Prostate gland (tissue), 2 donors: ENCODE data around the gene ROGDI. TPM values are rescaled to one million over a fixed set of nuclear protein-coding genes. Genes with fewer than 3 reads are reported as not detected.
A peak's percentile ranks its signal among the peaks of the same experiment; 100 is the strongest.

ENCODE experiments used
- DNase-seq: peaks from one replicate; pipeline ENCODE4 v3.0.0-alpha.2; 2019; ENCODE audit warnings: low spot score
- H3K27ac ChIP-seq, 2 donors: fragments of 200-600 bp; sonication (generic); 2 replicates each; pipeline ENCODE4 v1.5.1; 2017 to 2019
- H3K27me3 ChIP-seq: fragments of 200-600 bp; sonication (generic); replicated peaks from 2 replicates; pipeline ENCODE4 v1.5.1; 2019; ENCODE audit not compliant: insufficient read depth
- H3K36me3 ChIP-seq, 2 donors: fragments of 200-600 bp; sonication (generic); 1 replicate in 1 of 2; 2 replicates in 1 of 2; pipeline versions ENCODE4 v1.5.1 to v1.8.1; 2017 to 2019
- H3K4me1 ChIP-seq: fragments of 200-600 bp; sonication (generic); replicated peaks from 2 replicates; pipeline ENCODE4 v1.5.1; 2019
- H3K4me3 ChIP-seq, 2 donors: fragments of 200-600 bp; sonication (generic); 2 replicates each; pipeline ENCODE4 v1.5.1; 2017 to 2019
- H3K9me3 ChIP-seq: fragments of 200-600 bp; sonication (generic); 2 replicates; pipeline ENCODE4 v1.5.1; 2017
- CTCF ChIP-seq, 4 experiments: fragments of 200-600 bp in 2 of 4; fragments of 450-650 bp in 2 of 4; sonication (generic) in 2 of 4; IDR thresholded peaks; 1 replicate in 3 of 4; 2 replicates in 1 of 4; pipeline ENCODE4 v1.5.1; 2016 to 2019; ENCODE audit warnings: antibody characterized with exemption in 4 of 4, mild to moderate bottlenecking in 2 of 4, moderate library complexity in 2 of 4
- POLR2A ChIP-seq: fragments of 450-650 bp; IDR thresholded peaks from one replicate; pipeline ENCODE4 v1.6.1; 2016; ENCODE audit warnings: antibody characterized with exemption, mild to moderate bottlenecking
- POLR2AphosphoS5 ChIP-seq: sonication (generic); formaldehyde crosslinking; IDR thresholded peaks from one replicate; pipeline ENCODE4 v1.6.1; 2017; ENCODE audit warnings: antibody characterized with exemption
- WGBS: methylation state at CpG from one replicate; pipeline ENCODE4 v1.1.5; 2018; 5-methylcytosine and 5-hydroxymethylcytosine counted together
- intact Hi-C: fragments of 100-400 bp; cut with DNase I; formaldehyde crosslinking; loops from one replicate; pipeline ENCODE4 v1.14.2; 2022
- total RNA-seq, 2 donors: library from RNA; depleted of rRNA; stranded (reverse); fragments of >200 nt; gene quantifications; one replicate each; pipeline ENCODE4 v1.1.0, GENCODE V29; 2016

ROGDI gene
- total RNA-seq, 2 donors from 2014 or later, result 37.5 to 46.9 TPM

GRCh38 chr16:4828567-4829321, 26.3 kb upstream of the ROGDI start:
- peak; percentile 26 for DNase-seq
- peaks cover 6 to 8% of the 10 kb centered on the region in 2 donors for H3K36me3 ChIP-seq
- peak overlapping the region; percentile 10 to 35 for H3K27ac ChIP-seq
- peaks cover 7% of the 10 kb centered on the region for H3K4me1 ChIP-seq
- no peaks in the 10 kb centered on the region for H3K27me3 ChIP-seq
- intact Hi-C loops, result no loop called here
- no peak overlapping the region for H3K4me3 ChIP-seq
- no peak for TF ChIP-seq POLR2A
- no peak for TF ChIP-seq CTCF (IDR thresholded peaks at IDR 0.05)
- TF ChIP-seq POLR2AphosphoS5, result peak; percentile 21
- 76% methylated on average over 11 of the region's 11 CpGs for WGBS
- no peaks in the 10 kb centered on the region for H3K9me3 ChIP-seq

- Histone ChIP-seq H3K36me3 (peaks cover 8 to 18% of the 10 kb centered on the region in 2 donors), H3K9me3 (no peaks in the 10 kb centered on the region), H3K4me1 (peaks cover 3% of the 10 kb centered on the region), H3K4me3 (no peak overlapping the region), H3K27ac (no peak overlapping the region), H3K27me3 (no peaks in the 10 kb centered on the region)
- intact Hi-C loops, result no loop called here
- TF ChIP-seq POLR2A, result no peak
- TF ChIP-seq POLR2AphosphoS5, result no peak
- no peak for TF ChIP-seq CTCF (IDR thresholded peaks at IDR 0.05)
- no peak for DNase-seq
- 92% methylated on average over 10 of the region's 10 CpGs for WGBS
Observed at GRCh38 chr16:4826980-4827379, 24.5 kb upstream of the ROGDI start.

GRCh38 chr16:4826526-4826925, 24.1 kb upstream of the ROGDI start:
- Histone ChIP-seq H3K4me3 (no peak overlapping the region), H3K27ac (no peak overlapping the region), H3K4me1 (peaks cover 3% of the 10 kb centered on the region), H3K9me3 (no peaks in the 10 kb centered on the region), H3K36me3 (peaks cover 5 to 18% of the 10 kb centered on the region in 2 donors), H3K27me3 (no peaks in the 10 kb centered on the region)
- TF ChIP-seq POLR2A, result no peak
- TF ChIP-seq CTCF (IDR thresholded peaks at IDR 0.05), result no peak
- TF ChIP-seq POLR2AphosphoS5, result no peak
- 96% methylated on average over 4 of the region's 4 CpGs for WGBS
- intact Hi-C loops, result no loop called here
- DNase-seq, result no peak

GRCh38 chr16:4825196-4825595, 22.8 kb upstream of the ROGDI start:
- Histone ChIP-seq H3K4me1 (peaks cover 3% of the 10 kb centered on the region), H3K27me3 (no peaks in the 10 kb centered on the region), H3K36me3 (peaks cover 0 to 18% of the 10 kb centered on the region in 2 donors), H3K9me3 (no peaks in the 10 kb centered on the region), H3K27ac (no peak overlapping the region), H3K4me3 (no peak overlapping the region)
- WGBS, result 84% methylated on average over 8 of the region's 8 CpGs
- intact Hi-C loops, result no loop called here
- DNase-seq, result no peak
- TF ChIP-seq CTCF (IDR thresholded peaks at IDR 0.05) (no peak), POLR2AphosphoS5 (no peak), POLR2A (no peak)

GRCh38 chr16:4820652-4821051, 18.2 kb upstream of the ROGDI start:
- DNase-seq, result no peak

More at GRCh38 chr16:4820652-4821051, 18.2 kb upstream of the ROGDI start:
- Histone ChIP-seq H3K9me3 (no peaks in the 10 kb centered on the region), H3K27me3 (no peaks in the 10 kb centered on the region), H3K36me3 (peaks cover 0 to 12% of the 10 kb centered on the region in 2 donors), H3K4me3 (no peak overlapping the region), H3K27ac (no peak overlapping the region), H3K4me1 (no peaks in the 10 kb centered on the region)
- intact Hi-C loops, result no loop called here
- no peak for TF ChIP-seq CTCF (IDR thresholded peaks at IDR 0.05)
- no peak for TF ChIP-seq POLR2A
- TF ChIP-seq POLR2AphosphoS5, result no peak
- 68% methylated on average over 6 of the region's 6 CpGs for WGBS
